Fibroblast of the aortic adventitia (primary cell): ENCODE data around the gene HCN2. TPM values are rescaled to one million over a fixed set of nuclear protein-coding genes. Genes with fewer than 3 reads are reported as not detected.

Experiments used
- DNase-seq: peaks from one replicate; pipeline ENCODE4 v3.0.0-alpha.2; 2010; ENCODE audit warnings: low read depth
- H3K4me3 ChIP-seq: 2 replicates; pipeline ENCODE4 v1.5.1; 2011; ENCODE audit warnings: low read depth, mild to moderate bottlenecking, control low read depth, low read length, moderate library complexity
- CTCF ChIP-seq: IDR thresholded peaks from 2 replicates; pipeline ENCODE4 v1.5.1; 2011; ENCODE audit warnings: mild to moderate bottlenecking, low read length, control low read depth, inconsistent platforms; ENCODE audit not compliant: insufficient read depth
- total RNA-seq: library from RNA; depleted of rRNA; stranded (reverse); fragments of >200 nt; gene quantifications from 2 replicates; pipeline ENCODE4 v1.2.3, GENCODE V29; 2012; ENCODE audit warnings: low replicate concordance

HCN2 gene
- total RNA-seq, 1 donor = 0.63 TPM

- no peak for TF ChIP-seq CTCF
- H3K4me3 ChIP-seq = no peak overlapping the region
- no peak for DNase-seq
Measured at GRCh38 chr19:655691-656090, 66.0 kb downstream of the HCN2 start.

- no peak for TF ChIP-seq CTCF
- no peak overlapping the region for H3K4me3 ChIP-seq
- DNase-seq = no peak
Measured at GRCh38 chr19:656751-657559, 67.3 kb downstream of the HCN2 start.

- DNase-seq = no peak
- no peak overlapping the region for H3K4me3 ChIP-seq
- TF ChIP-seq CTCF = no peak
Measured at GRCh38 chr19:657611-658010, 67.9 kb downstream of the HCN2 start.

- no peak for DNase-seq
- TF ChIP-seq CTCF = no peak
- H3K4me3 ChIP-seq = no peak overlapping the region
Measured at GRCh38 chr19:658059-658839, 68.6 kb downstream of the HCN2 start.

- TF ChIP-seq CTCF = no peak
- DNase-seq = peak; percentile 47
- peak overlapping the region; percentile 9 for H3K4me3 ChIP-seq
Measured at GRCh38 chr19:658916-659839, 69.5 kb downstream of the HCN2 start.

GRCh38 chr19:660793-661426, 71.2 kb downstream of the HCN2 start:
- no peak for TF ChIP-seq CTCF

More at GRCh38 chr19:660793-661426, 71.2 kb downstream of the HCN2 start:
- DNase-seq = no peak
- peak overlapping the region; percentile 84 for H3K4me3 ChIP-seq
